Endothelial cell of umbilical vein (primary cell): ENCODE data around the gene SLC25A1. TPM values are rescaled to one million over a fixed set of nuclear protein-coding genes. Genes with fewer than 3 reads are reported as not detected.

Experiments used
- BruUV-seq: library from RNA; stranded (reverse); fragments of 400-500 nt; replicated peaks from 2 replicates; lab custom pipeline; 2021; lab: Mats Ljungman, UMichigan
- CTCF ChIA-PET: fragments of 300-600, 350-600 bp; sonication (Branson Sonifier 250); formaldehyde crosslinking; loops from one replicate; lab custom pipeline; 2021; ENCODE audit warnings: antibody characterized with exemption, inconsistent platforms; lab: Charles Lee
- POLR2A ChIA-PET: fragments of 300-600, 350-600 bp; sonication (Branson Sonifier 250); formaldehyde crosslinking; loops from one replicate; lab custom pipeline; 2021; ENCODE audit warnings: antibody characterized with exemption, inconsistent platforms; lab: Charles Lee
- DNase-seq: peaks from one replicate; pipeline ENCODE4 v3.0.0-alpha.2; 2011; ENCODE audit warnings: low read depth, low spot score
- FAIRE-seq: peaks from 2 replicates; lab custom pipeline; 2011; peaks lifted over from hg19 to GRCh38; lab: Jason Lieb, UNC
- H2AFZ ChIP-seq: 2 replicates; pipeline ENCODE4 v1.6.0; 2012; ENCODE audit warnings: low read depth, low read length, control low read depth, inconsistent platforms
- H3K27ac ChIP-seq: 2 replicates; pipeline ENCODE4 v1.5.1; 2011; ENCODE audit warnings: low read depth, mild to moderate bottlenecking, control low read depth, low read length, moderate library complexity; ENCODE audit not compliant: insufficient read depth
- H3K27me3 ChIP-seq, 2 experiments: 2 replicates each; pipeline versions ENCODE4 v1.6.0 to v1.6.1; 2011; ENCODE audit warnings: low read length in 2 of 2, mixed read lengths in 1 of 2; ENCODE audit not compliant: control insufficient read depth in 2 of 2, insufficient read depth in 2 of 2
- H3K36me3 ChIP-seq, 2 experiments: 2 replicates in 1 of 2; 3 replicates in 1 of 2; pipeline ENCODE4 v1.5.1; 2011; ENCODE audit warnings: low read length in 2 of 2, mild to moderate bottlenecking in 1 of 2, moderate library complexity in 1 of 2; ENCODE audit not compliant: control insufficient read depth in 2 of 2, insufficient read depth in 2 of 2; ENCODE audit errors: extremely low read depth in 1 of 2
- H3K4me1 ChIP-seq: 3 replicates; pipeline ENCODE4 v1.5.1; 2011; ENCODE audit warnings: mild to moderate bottlenecking, low read length; ENCODE audit not compliant: control insufficient read depth, insufficient read depth; ENCODE audit errors: extremely low read depth
- H3K4me2 ChIP-seq: 2 replicates; pipeline ENCODE4 v1.6.1; 2011; ENCODE audit warnings: low read length, control low read depth, mixed read lengths; ENCODE audit not compliant: insufficient read depth
- H3K4me3 ChIP-seq, 3 experiments: fragments of 200-600 bp in 1 of 3; sonication (generic), shearing (Covaris generic) in 1 of 3; replicated peaks in 1 of 3; 2 replicates each; pipeline ENCODE4 v1.5.1; 2011 to 2016; ENCODE audit warnings: control low read depth in 3 of 3, low read length in 3 of 3, mild to moderate bottlenecking in 2 of 3, inconsistent platforms in 1 of 3, low read depth in 1 of 3, moderate library complexity in 1 of 3; ENCODE audit not compliant: insufficient read depth in 1 of 3
- H3K79me2 ChIP-seq: 2 replicates; pipeline ENCODE4 v1.6.0; 2012; ENCODE audit warnings: low read length, inconsistent platforms; ENCODE audit not compliant: control insufficient read depth, insufficient read depth
- H3K9ac ChIP-seq: replicated peaks from 2 replicates; pipeline ENCODE3; 2011; ENCODE audit warnings: low read length, control low read depth; ENCODE audit not compliant: insufficient read depth; ENCODE audit errors: extremely low read depth
- H3K9me1 ChIP-seq: replicated peaks from 3 replicates; pipeline ENCODE4 v1.6.0; 2011; ENCODE audit warnings: mild to moderate bottlenecking, low read length; ENCODE audit not compliant: control insufficient read depth, insufficient read depth; ENCODE audit errors: extremely low read depth
- H3K9me3 ChIP-seq: replicated peaks from 2 replicates; pipeline ENCODE4 v1.5.1; 2012; ENCODE audit warnings: low read length, inconsistent platforms; ENCODE audit not compliant: control insufficient read depth, insufficient read depth
- H4K20me1 ChIP-seq: replicated peaks from 2 replicates; pipeline ENCODE3; 2011; ENCODE audit warnings: mild to moderate bottlenecking, low read length; ENCODE audit not compliant: control insufficient read depth, insufficient read depth; ENCODE audit errors: extremely low read depth
- CTCF ChIP-seq, 2 donors: IDR thresholded peaks; 1 replicate in 1 of 2; 2 replicates in 1 of 2; pipeline ENCODE4 v1.5.1; 2011; ENCODE audit warnings: low read length in 2 of 2, mild to moderate bottlenecking in 2 of 2, moderate library complexity in 2 of 2, control low read depth in 1 of 2, inconsistent platforms in 1 of 2, low read depth in 1 of 2; ENCODE audit not compliant: insufficient read depth in 1 of 2; ENCODE audit errors: extremely low read depth in 1 of 2
- EZH2 ChIP-seq: IDR thresholded peaks from 2 replicates; pipeline ENCODE4 v1.6.1; 2012; ENCODE audit warnings: borderline replicate concordance, low read depth, mild to moderate bottlenecking, moderate library complexity, low read length, inconsistent platforms; ENCODE audit not compliant: severe bottlenecking
- FOS ChIP-seq: IDR thresholded peaks from 2 replicates; pipeline ENCODE4 v1.6.1; 2011; ENCODE audit warnings: mild to moderate bottlenecking, low read length, moderate library complexity, borderline replicate concordance; ENCODE audit not compliant: insufficient read depth
- GATA2 ChIP-seq: IDR thresholded peaks from 2 replicates; pipeline ENCODE4 v1.7.0; 2011; ENCODE audit warnings: low read depth, mild to moderate bottlenecking, moderate library complexity, mixed read lengths, low read length; ENCODE audit not compliant: insufficient read length, insufficient read depth
- JUN ChIP-seq: IDR thresholded peaks from 2 replicates; pipeline ENCODE4 v1.6.1; 2011; ENCODE audit warnings: borderline replicate concordance, low read depth; ENCODE audit not compliant: insufficient read length, insufficient read depth
- MAX ChIP-seq: IDR thresholded peaks from 2 replicates; pipeline ENCODE4 v1.6.1; 2011; ENCODE audit not compliant: insufficient read depth, insufficient read length
- MYC ChIP-seq: IDR thresholded peaks from one replicate; pipeline ENCODE4 v1.6.1; 2011; ENCODE audit warnings: mild to moderate bottlenecking, low read depth, low read length
- POLR2A ChIP-seq: IDR thresholded peaks from 2 replicates; pipeline ENCODE4 v1.6.1; 2012; ENCODE audit warnings: low read depth, mild to moderate bottlenecking, control low read depth, low read length
- POLR2AphosphoS5 ChIP-seq: IDR thresholded peaks from 2 replicates; pipeline ENCODE4 v1.6.1; 2012; ENCODE audit warnings: low read depth, mild to moderate bottlenecking, control low read depth, low read length, moderate library complexity; ENCODE audit not compliant: insufficient read depth
- dilution Hi-C: fragments of 300-500 bp; cut with MboI; formaldehyde crosslinking; loops from one replicate; pipeline ENCODE4 v1.15.0; 2019; ENCODE audit warnings: low sequenced_read_pairs; ENCODE audit not compliant: extremely low pct_ligation_motif_present
- intact Hi-C: fragments of 100-400 bp; cut with micrococcal nuclease; formaldehyde crosslinking; loops from one replicate; pipeline ENCODE4 v1.10.0; 2022
- polyA plus RNA-seq, 4 experiments: library from polyadenylated mRNA; depleted of rRNA in 3 of 4; stranded (reverse) in 3 of 4; unstranded in 1 of 4; fragments of >200 nt; gene quantifications; 2 replicates each; pipeline versions ENCODE4 v1.2.1 to v1.2.3, GENCODE V29; 2011 to 2012; ENCODE audit warnings: missing spikeins in 1 of 4
- total RNA-seq: library from RNA; stranded (reverse); gene quantifications from 2 replicates; pipeline ENCODE4 v1.2.3, GENCODE V29; 2021

Gene SLC25A1
- total and polyA plus RNA-seq, 2 donors (not counting 3 experiments of a cell fraction or from before 2014, with no cell fraction given), result 80.0 to 94.5 TPM

GRCh38 chr22:19196841-19197612 lies 18.5 kb upstream of the SLC25A1 start:
- intact Hi-C loops (no loop called here), dilution Hi-C loops (no loop called here)
- TF ChIP-seq MAX (no peak), POLR2AphosphoS5 (no peak), MYC (no peak), JUN (no peak), EZH2 (no peak), POLR2A (no peak), CTCF (IDR thresholded peaks at IDR 0.05; ENCODE audit: extremely low read depth in 1 of 2, insufficient read depth in 1 of 2, low read depth in 1 of 2, low read length in 2 of 2) (no peak), GATA2 (no peak), FOS (no peak)
- H4K20me1 ChIP-seq, result no peaks in the 10 kb centered on the region
- no peaks in the 10 kb centered on the region for H3K4me1 ChIP-seq
- DNase-seq, result no peak
- no peaks in the 10 kb centered on the region for H3K36me3 ChIP-seq
- CTCF ChIA-PET, result no interaction called here
- no TSS peak for BruUV-seq
- H3K9me1 ChIP-seq, result no peaks in the 10 kb centered on the region
- no peak overlapping the region for H3K4me3 ChIP-seq
- H3K9me3 ChIP-seq, result no peaks in the 10 kb centered on the region
- FAIRE-seq, result no peak
- no peak overlapping the region for H2AFZ ChIP-seq
- H3K27ac ChIP-seq, result no peak overlapping the region
- no peak overlapping the region for H3K9ac ChIP-seq
- no peaks in the 10 kb centered on the region for H3K79me2 ChIP-seq
- H3K4me2 ChIP-seq, result no peak overlapping the region
- H3K27me3 ChIP-seq, result no peaks in the 10 kb centered on the region
- POLR2A ChIA-PET, result no interaction called here
